Smooth muscle cell (in vitro differentiated cells): ENCODE results near the gene BZW2. TPM values are rescaled to one million over a fixed set of nuclear protein-coding genes. Genes with fewer than 3 reads are reported as not detected.

ENCODE experiments used
- DNase-seq: peaks from one replicate; lab custom pipeline; 2025; ENCODE audit not compliant: unreplicated experiment; lab: John Stamatoyannopoulos, UW
- H2AFZ ChIP-seq: fragments of 200-600 bp; sonication (generic); 2 replicates; pipeline ENCODE4 v1.6.0; 2016; ENCODE audit warnings: antibody characterized with exemption, low read depth, mild to moderate bottlenecking
- H3F3A ChIP-seq: fragments of 200-600 bp; sonication (generic); 2 replicates; pipeline ENCODE4 v1.6.0; 2017; ENCODE audit warnings: antibody characterized with exemption, low read depth
- H3K27ac ChIP-seq: fragments of 200-600 bp; sonication (generic); 2 replicates; pipeline ENCODE4 v1.5.1; 2016; ENCODE audit warnings: low read depth, mild to moderate bottlenecking
- H3K27me3 ChIP-seq: fragments of 200-600 bp; sonication (generic); 2 replicates; pipeline ENCODE4 v1.6.1; 2016; ENCODE audit warnings: low read depth, mild to moderate bottlenecking
- H3K36me3 ChIP-seq: fragments of 200-600 bp; sonication (generic); 2 replicates; pipeline ENCODE4 v1.5.1; 2016; ENCODE audit warnings: low read depth
- H3K4me1 ChIP-seq: fragments of 200-600 bp; sonication (generic); 2 replicates; pipeline ENCODE4 v1.5.1; 2016; ENCODE audit warnings: low read depth
- H3K4me2 ChIP-seq: fragments of 200-600 bp; sonication (generic); 2 replicates; pipeline ENCODE4 v1.6.0; 2016; ENCODE audit warnings: mild to moderate bottlenecking
- H3K4me3 ChIP-seq: fragments of 200-600 bp; sonication (generic); 2 replicates; pipeline ENCODE4 v1.5.1; 2016; ENCODE audit warnings: mild to moderate bottlenecking
- H3K79me2 ChIP-seq: fragments of 200-600 bp; sonication (generic); 2 replicates; pipeline ENCODE4 v1.6.0; 2016; ENCODE audit warnings: low read depth, mild to moderate bottlenecking
- H3K9ac ChIP-seq: fragments of 200-600 bp; sonication (generic); 2 replicates; pipeline ENCODE4 v1.6.0; 2016; ENCODE audit warnings: low read depth
- H3K9me3 ChIP-seq: fragments of 200-600 bp; sonication (generic); replicated peaks from 2 replicates; pipeline ENCODE4 v1.5.1; 2016; ENCODE audit warnings: low read depth
- H4K20me1 ChIP-seq: fragments of 200-600 bp; sonication (generic); 2 replicates; pipeline ENCODE4 v1.6.0; 2016; ENCODE audit warnings: low read depth
- WGBS: methylation state at CpG from one replicate; pipeline ENCODE4 v1.1.7; 2016; ENCODE audit warnings: low lambda C conversion rate; 5-methylcytosine and 5-hydroxymethylcytosine counted together
- polyA plus RNA-seq: library from polyadenylated mRNA; unstranded; fragments of >200 nt; fragmentation: Nextera tagmentation; extraction: Ambion mirVana; gene quantifications from 2 replicates; pipeline ENCODE4 v1.2.1, GENCODE V29; 2016
- total RNA-seq: library from RNA; depleted of rRNA; stranded (reverse); fragments of >200 nt; gene quantifications from 2 replicates; pipeline ENCODE4 v1.2.3, GENCODE V29; 2014
- TF ChIP-seq, protein P1 (sequence below): fragments of 200-600 bp; sonication (generic); IDR thresholded peaks from 2 replicates; pipeline ENCODE4 v1.5.1; 2017; ENCODE audit warnings: borderline replicate concordance, mild to moderate bottlenecking, antibody characterized with exemption; ENCODE audit not compliant: insufficient read depth, poor library complexity, severe bottlenecking

The BZW2 gene
- total and polyA plus RNA-seq, 2 experiments from 2014 or later: 56.1 to 83.7 TPM

DNA sequence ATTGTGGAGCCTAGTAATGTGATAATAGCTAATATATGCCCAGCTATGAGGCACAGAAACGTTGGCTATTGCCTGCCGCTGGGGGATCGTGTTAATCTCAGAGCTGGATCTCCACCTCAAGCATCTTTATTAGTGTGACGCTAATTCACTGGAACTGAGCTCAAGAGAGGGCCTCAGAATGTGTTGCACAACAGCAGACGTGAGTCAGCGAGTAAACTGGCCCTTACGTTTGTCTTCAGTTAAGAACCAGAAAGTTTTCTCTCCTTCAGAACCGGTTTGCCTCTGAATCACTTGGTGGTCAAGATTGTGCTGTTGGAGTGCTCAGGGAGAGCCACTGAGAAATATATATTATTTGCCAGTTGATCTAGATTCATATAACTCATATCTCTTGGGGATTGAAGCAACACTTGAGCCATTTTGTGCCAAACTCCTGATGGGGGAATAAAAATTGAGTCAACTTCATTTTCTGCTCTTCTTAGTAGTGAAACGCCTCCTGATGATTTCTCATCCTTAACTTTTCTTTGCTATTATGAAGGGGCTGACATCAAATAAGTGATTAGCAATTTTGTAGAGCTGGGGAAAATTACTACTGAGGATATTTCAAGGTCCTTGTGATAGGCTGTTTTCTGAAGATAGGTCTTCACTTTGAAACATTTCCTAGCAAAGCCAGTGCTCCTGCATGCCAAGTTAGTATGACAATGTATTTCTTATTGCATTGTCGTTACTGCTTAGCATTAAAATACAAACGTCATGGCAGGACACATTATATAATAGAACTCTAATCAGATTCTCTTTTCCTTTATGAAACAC, 22.3 kb downstream of the BZW2 start:
- peaks cover 24% of the 10 kb centered on the region for H3K4me1 ChIP-seq
- H3K9me3 ChIP-seq: no peaks in the 10 kb centered on the region
- H3K27ac ChIP-seq: peak overlapping the region; percentile 97
- H4K20me1 ChIP-seq: no peaks in the 10 kb centered on the region
- H3K79me2 ChIP-seq: peaks cover 67% of the 10 kb centered on the region
- H3K4me2 ChIP-seq: peak overlapping the region; percentile 70
- 20% methylated on average over 11 of the region's 11 CpGs for WGBS
- H3K9ac ChIP-seq: peak overlapping the region; percentile 66
- H3K4me3 ChIP-seq: peak overlapping the region; percentile 1
- DNase-seq: peak; percentile 21
- peaks cover 23% of the 10 kb centered on the region for H3F3A ChIP-seq
- H3K27me3 ChIP-seq: no peaks in the 10 kb centered on the region
- no peaks in the 10 kb centered on the region for H3K36me3 ChIP-seq
- H2AFZ ChIP-seq: no peak overlapping the region
- TF ChIP-seq, protein P1, sequence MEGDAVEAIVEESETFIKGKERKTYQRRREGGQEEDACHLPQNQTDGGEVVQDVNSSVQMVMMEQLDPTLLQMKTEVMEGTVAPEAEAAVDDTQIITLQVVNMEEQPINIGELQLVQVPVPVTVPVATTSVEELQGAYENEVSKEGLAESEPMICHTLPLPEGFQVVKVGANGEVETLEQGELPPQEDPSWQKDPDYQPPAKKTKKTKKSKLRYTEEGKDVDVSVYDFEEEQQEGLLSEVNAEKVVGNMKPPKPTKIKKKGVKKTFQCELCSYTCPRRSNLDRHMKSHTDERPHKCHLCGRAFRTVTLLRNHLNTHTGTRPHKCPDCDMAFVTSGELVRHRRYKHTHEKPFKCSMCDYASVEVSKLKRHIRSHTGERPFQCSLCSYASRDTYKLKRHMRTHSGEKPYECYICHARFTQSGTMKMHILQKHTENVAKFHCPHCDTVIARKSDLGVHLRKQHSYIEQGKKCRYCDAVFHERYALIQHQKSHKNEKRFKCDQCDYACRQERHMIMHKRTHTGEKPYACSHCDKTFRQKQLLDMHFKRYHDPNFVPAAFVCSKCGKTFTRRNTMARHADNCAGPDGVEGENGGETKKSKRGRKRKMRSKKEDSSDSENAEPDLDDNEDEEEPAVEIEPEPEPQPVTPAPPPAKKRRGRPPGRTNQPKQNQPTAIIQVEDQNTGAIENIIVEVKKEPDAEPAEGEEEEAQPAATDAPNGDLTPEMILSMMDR: no peak

DNA sequence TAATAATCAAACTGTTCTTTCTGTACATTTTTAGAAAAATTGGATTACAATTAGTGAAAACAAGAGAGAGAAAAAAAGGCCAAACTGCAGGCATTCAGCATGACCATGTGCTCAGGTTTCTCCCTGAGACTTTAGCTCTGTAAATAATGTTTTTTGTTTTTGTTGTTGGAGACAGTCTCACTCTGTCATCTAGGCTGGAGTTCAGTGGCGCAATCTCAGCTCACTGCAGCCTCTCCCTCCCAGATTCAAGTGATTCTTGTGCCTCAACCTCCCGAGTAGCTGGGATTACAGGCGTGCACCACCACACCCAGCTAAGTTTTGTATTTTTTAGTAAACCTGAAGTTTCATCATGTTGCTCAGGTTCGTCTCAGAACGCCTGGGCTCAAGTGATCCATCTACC, 23.0 kb downstream of the BZW2 start:
- peaks cover 66% of the 10 kb centered on the region for H3K79me2 ChIP-seq
- H3K9ac ChIP-seq: peak overlapping the region; percentile 66
- TF ChIP-seq, protein P1: no peak
- peak overlapping the region; percentile 70 for H3K4me2 ChIP-seq
- no peak overlapping the region for H3K4me3 ChIP-seq
- H3K27ac ChIP-seq: peak overlapping the region; percentile 97
- H3K36me3 ChIP-seq: no peaks in the 10 kb centered on the region
- H4K20me1 ChIP-seq: no peaks in the 10 kb centered on the region
- peaks cover 24% of the 10 kb centered on the region for H3K4me1 ChIP-seq
- no peaks in the 10 kb centered on the region for H3K27me3 ChIP-seq
- 87% methylated on average over 5 of the region's 5 CpGs for WGBS
- DNase-seq: no peak
- H2AFZ ChIP-seq: no peak overlapping the region
- peaks cover 23% of the 10 kb centered on the region for H3F3A ChIP-seq
- no peaks in the 10 kb centered on the region for H3K9me3 ChIP-seq

DNA sequence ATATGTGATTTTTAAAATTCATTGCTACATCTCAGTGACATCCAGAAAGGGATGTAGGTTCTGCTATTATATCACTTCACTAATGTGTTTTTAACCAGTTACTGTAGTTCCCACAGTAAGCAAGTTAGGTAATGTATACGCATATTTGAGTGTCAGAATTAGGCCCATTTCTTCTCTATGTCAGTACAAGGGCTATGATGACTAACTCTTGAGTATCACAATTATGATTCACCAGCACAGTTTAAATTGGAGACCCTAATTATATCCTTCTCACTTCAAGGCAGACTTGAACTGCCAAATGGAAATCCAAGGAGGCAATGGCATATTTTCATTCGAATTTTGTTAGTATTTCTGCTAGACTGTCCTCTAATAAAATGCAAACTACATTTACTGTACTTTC, 23.6 kb downstream of the BZW2 start:
- H2AFZ ChIP-seq: no peak overlapping the region
- H3K9ac ChIP-seq: peak overlapping the region; percentile 66
- peaks cover 65% of the 10 kb centered on the region for H3K79me2 ChIP-seq
- DNase-seq: no peak
- TF ChIP-seq, protein P1: no peak
- H3K4me3 ChIP-seq: no peak overlapping the region
- peak overlapping the region; percentile 97 for H3K27ac ChIP-seq
- H4K20me1 ChIP-seq: no peaks in the 10 kb centered on the region
- H3K36me3 ChIP-seq: no peaks in the 10 kb centered on the region
- H3F3A ChIP-seq: peaks cover 23% of the 10 kb centered on the region
- H3K4me2 ChIP-seq: peak overlapping the region; percentile 70
- H3K4me1 ChIP-seq: peaks cover 24% of the 10 kb centered on the region
- H3K27me3 ChIP-seq: no peaks in the 10 kb centered on the region
- 66% methylated on average over 2 of the region's 2 CpGs for WGBS
- H3K9me3 ChIP-seq: no peaks in the 10 kb centered on the region
